ENCODE data around the gene SLC35F3.
A peak's percentile ranks its signal among the peaks of the same experiment; 100 is the strongest.
"Not testable (repeated sequence)": the region's sequence is repeated elsewhere in the genome, so short reads cannot be mapped to it uniquely, and the experiment has no call there.

Gene SLC35F3

GRCh38 chr1:233904633-233905415 lies at the start of gene SLC35F3:
TSS of gene SLC35F3 (plus strand) at chr1:233904676.
- DNase-seq: no peak

GRCh38 chr1:233859446-233859845 lies 45.0 kb upstream of the SLC35F3 start:
- DNase-seq: no peak

- DNase-seq: no peak
Measured at GRCh38 chr1:233863901-233864545, 40.5 kb upstream of the SLC35F3 start.

GRCh38 chr1:233864578-233864977 lies 39.9 kb upstream of the SLC35F3 start:
- DNase-seq: no peak

- DNase-seq: no peak
Measured at GRCh38 chr1:233865216-233865615, 39.3 kb upstream of the SLC35F3 start.

- DNase-seq: no peak
Measured at GRCh38 chr1:233865902-233866301, 38.6 kb upstream of the SLC35F3 start.

GRCh38 chr1:233867028-233867427 lies 37.4 kb upstream of the SLC35F3 start:
- DNase-seq: no peak

- no peak for DNase-seq
Measured at GRCh38 chr1:233868461-233868860, 36.0 kb upstream of the SLC35F3 start.

GRCh38 chr1:233869680-233870079 lies 34.8 kb upstream of the SLC35F3 start:
- no peak for DNase-seq

- no peak for DNase-seq
Measured at GRCh38 chr1:233873666-233874065, 30.8 kb upstream of the SLC35F3 start.

GRCh38 chr1:233879841-233880240 lies 24.6 kb upstream of the SLC35F3 start:
- no peak for DNase-seq

- DNase-seq: no peak
Measured at GRCh38 chr1:233883671-233884070, 20.8 kb upstream of the SLC35F3 start.

- DNase-seq: no peak
Measured at GRCh38 chr1:233884461-233885151, 19.9 kb upstream of the SLC35F3 start.

GRCh38 chr1:233885196-233885920 lies 19.1 kb upstream of the SLC35F3 start:
- DNase-seq: no peak

GRCh38 chr1:233891151-233891550 lies 13.3 kb upstream of the SLC35F3 start:
- DNase-seq: not testable (repeated sequence)

GRCh38 chr1:233897325-233898162 lies 6.9 kb upstream of the SLC35F3 start:
- peak; percentile 66 for DNase-seq

- DNase-seq: no peak
Measured at GRCh38 chr1:233901495-233901894, 3.0 kb upstream of the SLC35F3 start.

GRCh38 chr1:233905416-233906051 lies 1.1 kb downstream of the SLC35F3 start:
- no peak for DNase-seq

GRCh38 chr1:233907151-233907550 lies 2.7 kb downstream of the SLC35F3 start:
- no peak for DNase-seq

- no peak for DNase-seq
Measured at GRCh38 chr1:233908092-233908491, 3.6 kb downstream of the SLC35F3 start.

GRCh38 chr1:233909195-233909594 lies 4.7 kb downstream of the SLC35F3 start:
- no peak for DNase-seq

GRCh38 chr1:233912447-233912846 lies 8.0 kb downstream of the SLC35F3 start:
- no peak for DNase-seq
